ENCODE measurements around the gene NEDD1. TPM values are rescaled to one million over a fixed set of nuclear protein-coding genes. Genes with fewer than 3 reads are reported as not detected.

NEDD1 gene
- total RNA-seq, 1 donor from 2014 or later, result 17.7 TPM

GRCh38 chr12:97003276-97003675 is 96.2 kb downstream of the NEDD1 start:
- Histone ChIP-seq H3K9me3 (no peaks in the 10 kb centered on the region), H3K27me3 (ENCODE audit: low read depth) (no peaks in the 10 kb centered on the region), H3K27ac (no peak overlapping the region), H3K36me3 (no peaks in the 10 kb centered on the region), H3K4me3 (no peak overlapping the region), H3K4me1 (no peaks in the 10 kb centered on the region)
- ATAC-seq (no peak), DNase-seq (no peak)
- intact Hi-C loops (cut with DNase I), result no loop called here
- no peak for TF ChIP-seq CTCF (IDR thresholded peaks at IDR 0.05)
